HepG2 (cell line): ENCODE results near the gene BLOC1S1. TPM values are rescaled to one million over a fixed set of nuclear protein-coding genes. Genes with fewer than 3 reads are reported as not detected.

Experiments
- ATAC-seq: fragments of 200-7000 bp; cut with Tn5 transposase; 3 replicates; pipeline ENCODE4 v1.9.1; 2020; ENCODE audit warnings: mild to moderate bottlenecking, moderate library complexity
- BruUV-seq: library from RNA; stranded (reverse); fragments of 400-500 nt; replicated peaks from 2 replicates; lab custom pipeline; 2021; lab: Mats Ljungman, UMichigan
- CTCF ChIA-PET: fragments of 300-600 bp; formaldehyde crosslinking; extraction: SDS; loops from one replicate; lab custom pipeline; 2021; ENCODE audit warnings: low total read pairs, inconsistent platforms, low intra/inter-chr PET ratio; lab: Yijun Ruan, JAX
- POLR2A ChIA-PET: fragments of 350-600 bp; sonication (Branson Sonifier 250); formaldehyde crosslinking; loops from one replicate; lab custom pipeline; 2020; ENCODE audit warnings: antibody characterized with exemption, inconsistent platforms; lab: Yijun Ruan, JAX
- DNase-seq: peaks from one replicate; pipeline ENCODE4 v3.0.0-alpha.2; 2015; ENCODE audit warnings: low spot score
- FAIRE-seq: peaks from 3 replicates; lab custom pipeline; 2011; peaks lifted over from hg19 to GRCh38; lab: Jason Lieb, UNC
- H2AFZ ChIP-seq: one replicate; pipeline ENCODE4 v1.6.1; 2011; ENCODE audit warnings: low read length, inconsistent platforms
- H3K27ac ChIP-seq: fragments of 300-600 bp; 3 replicates; pipeline ENCODE4 v1.8.0; 2011; ENCODE audit warnings: mixed run types, mild to moderate bottlenecking, mixed read lengths, low read length, inconsistent platforms; ENCODE audit not compliant: insufficient read depth; ENCODE audit errors: extremely low read length
- H3K27me3 ChIP-seq, 2 experiments: fragments of 200-600 bp in 1 of 2; 2 replicates in 1 of 2; 3 replicates in 1 of 2; pipeline versions ENCODE4 v1.6.0 to v1.8.0; 2011; ENCODE audit warnings: low read length in 2 of 2, mild to moderate bottlenecking in 2 of 2, moderate library complexity in 2 of 2, inconsistent platforms in 1 of 2; ENCODE audit not compliant: insufficient read depth in 2 of 2, control insufficient read depth in 1 of 2
- H3K36me3 ChIP-seq, 2 experiments: fragments of 200-600 bp in 1 of 2; replicated peaks in 1 of 2; 2 replicates in 1 of 2; 3 replicates in 1 of 2; pipeline versions ENCODE4 v1.5.1 to v1.8.0; 2011; ENCODE audit warnings: low read length in 2 of 2, inconsistent platforms in 1 of 2; ENCODE audit not compliant: insufficient read depth in 2 of 2, control insufficient read depth in 1 of 2
- H3K4me1 ChIP-seq: 2 replicates; pipeline ENCODE4 v1.5.1; 2012; ENCODE audit warnings: low read length, inconsistent platforms; ENCODE audit not compliant: insufficient read depth
- H3K4me2 ChIP-seq: 2 replicates; pipeline ENCODE4 v1.6.0; 2011; ENCODE audit warnings: low read depth, low read length, inconsistent platforms
- H3K4me3 ChIP-seq, 3 experiments: fragments of 200-600 bp in 1 of 3; sonication (generic), shearing (Covaris generic) in 1 of 3; replicated peaks in 1 of 3; 2 replicates each; pipeline ENCODE4 v1.5.1; 2011 to 2016; ENCODE audit warnings: low read length in 3 of 3, inconsistent platforms in 2 of 3, low read depth in 2 of 3, mild to moderate bottlenecking in 2 of 3, control low read depth in 1 of 3, mixed read lengths in 1 of 3; ENCODE audit not compliant: insufficient read depth in 1 of 3
- H3K79me2 ChIP-seq: one replicate; pipeline ENCODE4 v1.6.1; 2011; ENCODE audit warnings: low read length, inconsistent platforms; ENCODE audit not compliant: insufficient read depth
- H3K9ac ChIP-seq: 2 replicates; pipeline ENCODE4 v1.6.0; 2011; ENCODE audit warnings: mild to moderate bottlenecking, low read depth, low read length, inconsistent platforms; ENCODE audit not compliant: insufficient read depth
- H3K9me3 ChIP-seq: 2 replicates; pipeline ENCODE4 v1.5.1; 2012; ENCODE audit warnings: mild to moderate bottlenecking, low read length
- H4K20me1 ChIP-seq: 2 replicates; pipeline ENCODE4 v1.6.0; 2011; ENCODE audit warnings: inconsistent platforms, mild to moderate bottlenecking, low read length, moderate library complexity; ENCODE audit not compliant: insufficient read depth
- HBP1 ChIP-seq: IDR thresholded peaks from 2 replicates; pipeline ENCODE4 v1.6.1; 2016; ENCODE audit warnings: low read depth, control low read depth
- KDM2A ChIP-seq: sonication (generic); formaldehyde crosslinking; IDR thresholded peaks from 2 replicates; pipeline ENCODE4 v1.4.0; 2020; ENCODE audit warnings: low read depth, missing genetic modification reagents, borderline replicate concordance
- MYNN ChIP-seq: sonication (generic); formaldehyde crosslinking; IDR thresholded peaks from 2 replicates; pipeline ENCODE4 v1.4.0; 2020; ENCODE audit warnings: mild to moderate bottlenecking, low read depth, missing genetic modification reagents
- NCOA5 ChIP-seq: sonication (generic); formaldehyde crosslinking; IDR thresholded peaks from 2 replicates; pipeline ENCODE4 v1.4.0; 2020; ENCODE audit warnings: missing genetic modification reagents
- RBFOX2 ChIP-seq: fragments of 200-400 bp; formaldehyde crosslinking; IDR thresholded peaks from 2 replicates; pipeline ENCODE4 v1.6.1; 2017; ENCODE audit warnings: low read depth, mild to moderate bottlenecking, low read length
- RELA ChIP-seq: sonication (generic); formaldehyde crosslinking; IDR thresholded peaks from 2 replicates; pipeline ENCODE4 v1.4.0; 2020; ENCODE audit warnings: missing genetic modification reagents
- SRF ChIP-seq: IDR thresholded peaks from 2 replicates; pipeline ENCODE4 v1.6.1; 2011; ENCODE audit warnings: mild to moderate bottlenecking, low read depth, low read length, moderate library complexity
- ZBTB1 ChIP-seq: sonication (generic); formaldehyde crosslinking; IDR thresholded peaks from 2 replicates; pipeline ENCODE4 v1.4.0; 2020; ENCODE audit warnings: missing genetic modification reagents, borderline replicate concordance
- ZFAT ChIP-seq: sonication (generic); formaldehyde crosslinking; conservative IDR thresholded peaks from 2 replicates; pipeline ENCODE4 v1.8.1; 2023; ENCODE audit warnings: missing genetic modification reagents, inconsistent platforms
- ZFP37 ChIP-seq: sonication (generic); formaldehyde crosslinking; IDR thresholded peaks from 2 replicates; pipeline ENCODE4 v1.4.0; 2020; ENCODE audit warnings: missing genetic modification reagents, borderline replicate concordance
- ZFP82 ChIP-seq: sonication (generic); formaldehyde crosslinking; IDR thresholded peaks from 2 replicates; pipeline ENCODE4 v1.5.1; 2020; ENCODE audit warnings: mild to moderate bottlenecking, missing genetic modification reagents, borderline replicate concordance
- ZHX2 ChIP-seq, 2 experiments: sonication (generic) in 1 of 2; formaldehyde crosslinking in 1 of 2; IDR thresholded peaks; 2 replicates each; pipeline versions ENCODE4 v1.6.1 to v1.9.0; 2014 to 2022; ENCODE audit warnings: antibody characterized with exemption in 1 of 2, borderline replicate concordance in 1 of 2, inconsistent platforms in 1 of 2, low read depth in 1 of 2, missing genetic modification reagents in 1 of 2
- ZNF367 ChIP-seq: sonication (generic); formaldehyde crosslinking; IDR thresholded peaks from 2 replicates; pipeline ENCODE4 v1.4.0; 2020; ENCODE audit warnings: missing genetic modification reagents, borderline replicate concordance
- ZNF766 ChIP-seq: sonication (generic); formaldehyde crosslinking; IDR thresholded peaks from 2 replicates; pipeline ENCODE4 v1.5.0; 2020; ENCODE audit warnings: missing genetic modification reagents, borderline replicate concordance
- ZSCAN31 ChIP-seq: sonication (generic); formaldehyde crosslinking; IDR thresholded peaks from 2 replicates; pipeline ENCODE4 v1.5.0; 2020; ENCODE audit warnings: low read depth, mild to moderate bottlenecking, missing genetic modification reagents
- in situ Hi-C: cut with HindIII; loops from 2 replicates; pipeline ENCODE4 v1.10.0; 2017; ENCODE audit warnings: low pct_unique_long_range_greater_than_20kb; ENCODE audit not compliant: extremely low pct_ligation_motif_present
- intact Hi-C: fragments of 100-400 bp; cut with micrococcal nuclease; formaldehyde crosslinking; loops from one replicate; pipeline ENCODE4 v1.10.0; 2022; ENCODE audit not compliant: unreplicated experiment
- polyA plus RNA-seq, 8 experiments: library from polyadenylated mRNA; depleted of rRNA in 3 of 8; stranded (reverse) in 7 of 8; unstranded in 1 of 8; fragments of >200 nt; fragmentation: Illumina TruSeq in 4 of 8; extraction: Trizol in 4 of 8; gene quantifications; 2 replicates each; pipeline versions ENCODE4 v1.2.1 to v1.2.3, GENCODE V29; 2011 to 2016; ENCODE audit warnings: low read depth in 4 of 8, missing spikeins in 1 of 8, mixed read lengths in 1 of 8; ENCODE audit not compliant: insufficient read depth in 1 of 8
- total RNA-seq, 5 experiments: library from RNA; depleted of rRNA; stranded (reverse); fragments of >200 nt; fragmentation: Illumina TruSeq; extraction: Trizol; gene quantifications; 2 replicates each; pipeline ENCODE4 v1.2.3, GENCODE V29; 2016; ENCODE audit warnings: low read depth in 1 of 5

BLOC1S1 gene
- total and polyA plus RNA-seq, 2 of the 13 experiments (the other 11 are each of a cell fraction or from before 2014, with no cell fraction given): 55.1 to 95.3 TPM

- no peak for ATAC-seq
- Histone ChIP-seq H3K4me2 (no peak overlapping the region), H2AFZ (no peak overlapping the region), H3K9me3 (no peaks in the 10 kb centered on the region), H3K9ac (no peak overlapping the region), H3K79me2 (no peaks in the 10 kb centered on the region), H3K36me3 (no peaks in the 10 kb centered on the region), H3K4me3 (no peak overlapping the region), H3K27me3 (no peaks in the 10 kb centered on the region; a peak in 2 of 5 replicates), H4K20me1 (no peaks in the 10 kb centered on the region), H3K27ac (no peak overlapping the region), H3K4me1 (no peaks in the 10 kb centered on the region)
- POLR2A ChIA-PET: no interaction called here
- DNase-seq: no peak
- intact Hi-C loops (no loop called here), in situ Hi-C loops (no loop called here)
- TF ChIP-seq RELA (CRISPR knock-in tag): no peak
- no peak for TF ChIP-seq KDM2A (CRISPR knock-in tag)
- TF ChIP-seq MYNN (CRISPR knock-in tag): no peak
- TF ChIP-seq ZFAT (CRISPR knock-in tag): no peak
- no peak for TF ChIP-seq HBP1 (CRISPR knock-in tag)
- no peak for TF ChIP-seq RBFOX2
- no peak for TF ChIP-seq ZSCAN31 (CRISPR knock-in tag)
- no peak for TF ChIP-seq ZBTB1 (CRISPR knock-in tag)
- TF ChIP-seq ZNF766 (CRISPR knock-in tag): no peak
- no peak for TF ChIP-seq ZNF367 (CRISPR knock-in tag)
- TF ChIP-seq ZFP37 (CRISPR knock-in tag): no peak
- TF ChIP-seq ZFP82: no peak
- TF ChIP-seq ZHX2 (IDR thresholded peaks at IDR 0.05; ENCODE audit: low read depth): no peak
- TF ChIP-seq ZHX2 (CRISPR knock-in tag; IDR thresholded peaks at IDR 0.05; ENCODE audit: borderline replicate concordance): no peak
- TF ChIP-seq NCOA5: no peak
- TF ChIP-seq SRF: no peak
- BruUV-seq: no TSS peak
- FAIRE-seq: no peak
- CTCF ChIA-PET: no interaction called here
These were observed 42.2 kb upstream of the BLOC1S1 start for GRCh38 chr12:55673638-55674037.
